Right renal pelvis (tissue), 4 donors: ENCODE measurements around the gene CCDC185. TPM values are rescaled to one million over a fixed set of nuclear protein-coding genes. Genes with fewer than 3 reads are reported as not detected.
"Not testable (repeated sequence)": the region's sequence is repeated elsewhere in the genome, so short reads cannot be mapped to it uniquely, and the experiment has no call there.

Experiments used
- DNase-seq, 4 donors: peaks; one replicate each; pipeline ENCODE4 v3.0.0-alpha.2; 2013; ENCODE audit warnings: low read depth in 4 of 4, low spot score in 3 of 4, missing footprints in 1 of 4
- polyA plus RNA-seq, 4 donors: library from polyadenylated mRNA; unstranded; fragments of 120-200 nt; gene quantifications; one replicate each; pipeline ENCODE4 v1.2.1, GENCODE V29; 2013; ENCODE audit not compliant: insufficient read length in 4 of 4

CCDC185 gene
- polyA plus RNA-seq, 4 donors = 0.09 to 0.20 (median 0.14) TPM; not detected in 1

- DNase-seq = no peak
These were observed 2.6 kb upstream of the CCDC185 start for GRCh38 chr1:223390618-223391017.

GRCh38 chr1:223394242-223394641 is 1.0 kb downstream of the CCDC185 start:
- no peak for DNase-seq

- no peak for DNase-seq
These were observed 1.5 kb downstream of the CCDC185 start for GRCh38 chr1:223394706-223395105.

- DNase-seq = not testable (repeated sequence)
These were observed 6.2 kb downstream of the CCDC185 start for GRCh38 chr1:223399393-223399792.

GRCh38 chr1:223401873-223402789 is 8.9 kb downstream of the CCDC185 start:
- no peak for DNase-seq

GRCh38 chr1:223402790-223403142 is 9.6 kb downstream of the CCDC185 start:
- no peak for DNase-seq

- no peak for DNase-seq
These were observed 10.1 kb downstream of the CCDC185 start for GRCh38 chr1:223403184-223403815.

- no peak for DNase-seq
These were observed 12.3 kb downstream of the CCDC185 start for GRCh38 chr1:223405507-223405906.

- no peak for DNase-seq
These were observed 16.8 kb downstream of the CCDC185 start for GRCh38 chr1:223410036-223410435.

- no peak for DNase-seq
These were observed 18.1 kb downstream of the CCDC185 start for GRCh38 chr1:223411309-223411708.

- DNase-seq = no peak
These were observed 18.5 kb downstream of the CCDC185 start for GRCh38 chr1:223411710-223412109.

GRCh38 chr1:223413216-223413615 is 20.0 kb downstream of the CCDC185 start:
- DNase-seq = no peak

GRCh38 chr1:223417444-223417843 is 24.2 kb downstream of the CCDC185 start:
- DNase-seq = peak in 2 of 4 donors; percentile 14 to 20

- no peak for DNase-seq
These were observed 24.9 kb downstream of the CCDC185 start for GRCh38 chr1:223417903-223418663.

- DNase-seq = no peak
These were observed 25.9 kb downstream of the CCDC185 start for GRCh38 chr1:223419115-223419514.

GRCh38 chr1:223419561-223419960 is 26.3 kb downstream of the CCDC185 start:
- no peak for DNase-seq

GRCh38 chr1:223421025-223421424 is 27.8 kb downstream of the CCDC185 start:
- no peak for DNase-seq

GRCh38 chr1:223421676-223422075 is 28.5 kb downstream of the CCDC185 start:
- no peak for DNase-seq

- no peak for DNase-seq
These were observed 29.7 kb downstream of the CCDC185 start for GRCh38 chr1:223422911-223423310.

- DNase-seq = no peak
These were observed 30.5 kb downstream of the CCDC185 start for GRCh38 chr1:223423641-223424233.

GRCh38 chr1:223425550-223425949 is 32.3 kb downstream of the CCDC185 start:
- DNase-seq = no peak
